ENCODE results near the gene RASGRP2. TPM values are rescaled to one million over a fixed set of nuclear protein-coding genes. Genes with fewer than 3 reads are reported as not detected.

RASGRP2 gene
- total RNA-seq, 1 experiment from 2014 or later: 26.9 TPM

DNA sequence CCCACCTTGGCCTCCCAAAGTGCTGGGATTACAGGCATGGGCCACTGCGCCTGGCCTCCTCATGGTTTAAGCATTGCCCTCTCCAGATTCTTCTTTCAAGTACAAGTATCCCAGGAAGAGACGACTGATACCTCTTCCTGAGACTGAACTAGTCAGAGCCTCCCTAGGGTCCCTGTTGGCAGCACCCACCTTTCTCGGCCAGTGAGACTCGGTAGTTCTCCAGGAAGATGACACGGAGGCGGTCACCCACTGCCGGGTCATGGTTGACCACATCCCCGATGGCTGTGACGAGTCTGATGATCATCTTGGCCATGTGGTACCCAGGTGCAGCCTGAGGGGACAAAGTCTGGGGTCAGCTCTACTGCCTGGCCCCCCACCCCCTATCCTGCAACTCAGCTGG lies 7.2 kb upstream of the RASGRP2 start:
- Histone ChIP-seq H3K27ac (ENCODE audit: insufficient read length, low read depth, low read length) (no peak overlapping the region), H3K23me2 (ENCODE audit: insufficient read length, low read depth, low read length, poor library complexity, severe bottlenecking) (peaks cover under 1% of the 10 kb centered on the region), H4K91ac (ENCODE audit: insufficient read length, low read depth, low read length) (no peak overlapping the region), H3K56ac (ENCODE audit: insufficient read length, low read depth, low read length) (no peak overlapping the region), H2AK5ac (ENCODE audit: insufficient read length, low read length) (no peak overlapping the region), H4K20me1 (ENCODE audit: control insufficient read depth, insufficient read depth, insufficient read length) (no peaks in the 10 kb centered on the region), H4K5ac (ENCODE audit: insufficient read length, low read depth, low read length) (no peak overlapping the region), H3K9me3 (ENCODE audit: control insufficient read depth, low read depth, low read length) (no peaks in the 10 kb centered on the region), H3K4me2 (ENCODE audit: insufficient read depth, insufficient read length, low read length) (no peak overlapping the region), H2BK15ac (ENCODE audit: low read depth, low read length) (no peak overlapping the region), H3K4me1 (ENCODE audit: insufficient read depth, low read length) (no peaks in the 10 kb centered on the region), H2BK120ac (ENCODE audit: low read depth, low read length, poor library complexity, severe bottlenecking) (no peak overlapping the region), H3K79me1 (ENCODE audit: insufficient read depth, low read depth, low read length, poor library complexity, severe bottlenecking) (no peaks in the 10 kb centered on the region), H3K23ac (ENCODE audit: insufficient read length, low read depth, low read length) (no peak overlapping the region), H2BK12ac (ENCODE audit: insufficient read length, low read depth, low read length) (no peak overlapping the region), H2BK5ac (ENCODE audit: insufficient read length, low read length) (no peak overlapping the region), H3K79me2 (ENCODE audit: insufficient read depth, low read length) (no peaks in the 10 kb centered on the region), H3K9ac (ENCODE audit: extremely low read depth, insufficient read length, low read length) (no peak overlapping the region), H3K18ac (ENCODE audit: insufficient read length, low read depth, low read length) (no peak overlapping the region), H3T11ph (ENCODE audit: low read length) (no peak overlapping the region), H3K27me3 (ENCODE audit: insufficient read depth, low read length) (no peaks in the 10 kb centered on the region), H3K4ac (ENCODE audit: low read depth, low read length) (no peak overlapping the region), H4K8ac (replicated peaks; ENCODE audit: insufficient read length, low read depth, low read length) (no peak overlapping the region), H3K14ac (ENCODE audit: insufficient read depth, low read length) (no peak overlapping the region), H2AFZ (ENCODE audit: low read length) (no peak overlapping the region), H2BK20ac (ENCODE audit: low read depth, low read length, poor library complexity, severe bottlenecking) (no peak overlapping the region)
- Mint-ChIP-seq H3K4me1 (peaks cover 12 to 27% of the 10 kb centered on the region in 2 experiments), H3K4me3 (no peak overlapping the region), H3K27me3 (ENCODE audit: low read depth) (peaks cover 10% of the 10 kb centered on the region), H3K9me3 (no peaks in the 10 kb centered on the region), H3K27ac (no peak overlapping the region), H3K36me3 (ENCODE audit: insufficient read depth in 1 of 3, low read depth in 3 of 3) (peaks cover 0 to 10% (median 0%) of the 10 kb centered on the region in 3 experiments; a peak in 3 of 7 replicates)
- TF ChIP-seq, protein P1, sequence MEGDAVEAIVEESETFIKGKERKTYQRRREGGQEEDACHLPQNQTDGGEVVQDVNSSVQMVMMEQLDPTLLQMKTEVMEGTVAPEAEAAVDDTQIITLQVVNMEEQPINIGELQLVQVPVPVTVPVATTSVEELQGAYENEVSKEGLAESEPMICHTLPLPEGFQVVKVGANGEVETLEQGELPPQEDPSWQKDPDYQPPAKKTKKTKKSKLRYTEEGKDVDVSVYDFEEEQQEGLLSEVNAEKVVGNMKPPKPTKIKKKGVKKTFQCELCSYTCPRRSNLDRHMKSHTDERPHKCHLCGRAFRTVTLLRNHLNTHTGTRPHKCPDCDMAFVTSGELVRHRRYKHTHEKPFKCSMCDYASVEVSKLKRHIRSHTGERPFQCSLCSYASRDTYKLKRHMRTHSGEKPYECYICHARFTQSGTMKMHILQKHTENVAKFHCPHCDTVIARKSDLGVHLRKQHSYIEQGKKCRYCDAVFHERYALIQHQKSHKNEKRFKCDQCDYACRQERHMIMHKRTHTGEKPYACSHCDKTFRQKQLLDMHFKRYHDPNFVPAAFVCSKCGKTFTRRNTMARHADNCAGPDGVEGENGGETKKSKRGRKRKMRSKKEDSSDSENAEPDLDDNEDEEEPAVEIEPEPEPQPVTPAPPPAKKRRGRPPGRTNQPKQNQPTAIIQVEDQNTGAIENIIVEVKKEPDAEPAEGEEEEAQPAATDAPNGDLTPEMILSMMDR (conservative IDR thresholded peaks at IDR 0.05): no peak
- no peak for DNase-seq
- WGBS (ENCODE audit: extremely low coverage, insufficient read length, low lambda C conversion rate): no CpG with 5 or more reads among the region's 9 CpGs
